ENCODE measurements around the gene ATP8A2. TPM values are rescaled to one million over a fixed set of nuclear protein-coding genes. Genes with fewer than 3 reads are reported as not detected.
A peak's percentile ranks its signal among the peaks of the same experiment; 100 is the strongest.

Gene ATP8A2
- total and polyA plus RNA-seq, 2 of the 8 experiments (the other 6 are each of a cell fraction or from before 2014, with no cell fraction given): 2.4 to 8.3 TPM

- H3K9ac ChIP-seq (replicated peaks in 1 of 4; ENCODE audit: extremely low read depth in 1 of 4, low read depth in 3 of 4, low read length in 3 of 4): no peak overlapping the region
- peak overlapping the region; percentile 5; the same call in 1 of the 2 replicates for H2BK12ac ChIP-seq (ENCODE audit: low read depth, low read length)
- no peak overlapping the region for H3K27ac ChIP-seq (ENCODE audit: low read depth, low read length)
- no peak overlapping the region for H2AFZ ChIP-seq (ENCODE audit: low read length)
- no peaks in the 10 kb centered on the region for H3K9me3 ChIP-seq (ENCODE audit: insufficient read depth in 2 of 2, low read depth in 1 of 2, low read length in 1 of 2)
- no peak overlapping the region for H2AK5ac ChIP-seq (ENCODE audit: low read depth, low read length)
- 0 out of 2 replicates have a peak overlapping the region, but pooled peaks have one; percentile 11 for H3K18ac ChIP-seq (ENCODE audit: extremely low read depth, low read length)
- H3K14ac ChIP-seq (ENCODE audit: insufficient read length): no peak overlapping the region
- peak overlapping the region; percentile 71 for H4K91ac ChIP-seq (replicated peaks; ENCODE audit: insufficient read length, low read length)
- H4K5ac ChIP-seq (ENCODE audit: insufficient read length, low read depth, low read length): no peak overlapping the region
- H3K36me3 ChIP-seq (ENCODE audit: control insufficient read depth in 2 of 4, insufficient read depth in 4 of 4, low read length in 3 of 4): no peaks in the 10 kb centered on the region; a peak in 1 of 8 replicates
- no peak overlapping the region for H2BK15ac ChIP-seq (ENCODE audit: low read length)
- no peak overlapping the region for H4K8ac ChIP-seq (ENCODE audit: extremely low read depth, insufficient read depth, low read length)
- no peak overlapping the region for H2BK5ac ChIP-seq (ENCODE audit: low read depth, low read length)
- H3K79me2 ChIP-seq (ENCODE audit: control insufficient read depth in 1 of 2, insufficient read depth in 2 of 2, low read length in 2 of 2): no peaks in the 10 kb centered on the region
- no peaks in the 10 kb centered on the region for H3K27me3 ChIP-seq (replicated peaks in 1 of 4; ENCODE audit: control insufficient read depth in 3 of 4, extremely low read depth in 1 of 4, insufficient read depth in 3 of 4, low read length in 3 of 4)
- H3K4me1 ChIP-seq (replicated peaks in 1 of 4; ENCODE audit: control insufficient read depth in 3 of 4, insufficient read depth in 4 of 4, low read length in 3 of 4): peaks cover 4 to 18% (median 8%) of the 10 kb centered on the region in 4 experiments
- H3K4ac ChIP-seq (replicated peaks; ENCODE audit: insufficient read length, low read depth, low read length): no peak overlapping the region
- no peak overlapping the region for H3K4me3 ChIP-seq (ENCODE audit: extremely low read depth in 1 of 4, insufficient read depth in 2 of 4, low read depth in 3 of 4, low read length in 4 of 4)
- DNase-seq (ENCODE audit: low read depth in 1 of 2, low spot score in 2 of 2) (peak in 1 of 2 experiments; percentile 17), FAIRE-seq (no peak)
- no peaks in the 10 kb centered on the region for H3K23me2 ChIP-seq (ENCODE audit: low read depth, low read length)
- H2BK20ac ChIP-seq (ENCODE audit: low read length): no peak overlapping the region
- H3K79me1 ChIP-seq (ENCODE audit: low read depth, low read length): no peaks in the 10 kb centered on the region
- no peak overlapping the region for H2BK120ac ChIP-seq (replicated peaks; ENCODE audit: low read depth, low read length)
- TF ChIP-seq EZH2 (IDR thresholded peaks at IDR 0.05; ENCODE audit: low read depth, low read length, severe bottlenecking) (no peak), MAFK (IDR thresholded peaks at IDR 0.05; ENCODE audit: low read depth, low read length) (peak; percentile 19; the same call in 1 of the 2 replicates), BACH1 (IDR thresholded peaks at IDR 0.05; ENCODE audit: low read length) (peak; percentile 78; the same call in 1 of the 2 replicates), POU5F1 (IDR thresholded peaks at IDR 0.05; ENCODE audit: low read depth, low read length) (no peak)
- POLR2A ChIA-PET (ENCODE audit: partially characterized antibody): no interaction called here
- 69% methylated on average over 13 of the region's 13 CpGs; no CpG with 5 or more reads in 1 of the 2 experiments for WGBS, 2 experiments (ENCODE audit: extremely low coverage in 1 of 2, insufficient coverage in 1 of 2, insufficient read length in 1 of 2, insufficient replicate concordance in 2 of 2, low coverage in 1 of 2, low lambda C conversion rate in 2 of 2, missing lambda C conversion rate in 1 of 2)
- 0 out of 4 replicates have a peak overlapping the region, but pooled peaks of 1 of the 2 experiments have one; percentile 16 for H3K4me2 ChIP-seq (ENCODE audit: insufficient read depth in 1 of 2, low read depth in 2 of 2, low read length in 2 of 2)
- CTCF ChIA-PET (ENCODE audit: partially characterized antibody): interaction anchor here (0.6 to 1.0 kb wide), 4 partner anchors 14 to 1552 kb away, joined by 3 read pairs; no protein-coding TSS in a partner anchor
- no peak overlapping the region for H3K23ac ChIP-seq (ENCODE audit: insufficient read length)
- no peaks in the 10 kb centered on the region for H4K20me1 ChIP-seq (replicated peaks in 1 of 2; ENCODE audit: control insufficient read depth in 1 of 2, insufficient read depth in 2 of 2, low read length in 2 of 2)
- H3K56ac ChIP-seq (replicated peaks; ENCODE audit: insufficient read length, low read depth, low read length): no peak overlapping the region
Observed at GRCh38 chr13:25771641-25772478, 400.1 kb downstream of the ATP8A2 start.

All from H1 (cell line).